ENCODE results near the gene RRP1. TPM values are rescaled to one million over a fixed set of nuclear protein-coding genes. Genes with fewer than 3 reads are reported as not detected.
A peak's percentile ranks its signal among the peaks of the same experiment; 100 is the strongest.

The RRP1 gene
- total RNA-seq, 1 donor from 2014 or later: 30.9 TPM

DNA sequence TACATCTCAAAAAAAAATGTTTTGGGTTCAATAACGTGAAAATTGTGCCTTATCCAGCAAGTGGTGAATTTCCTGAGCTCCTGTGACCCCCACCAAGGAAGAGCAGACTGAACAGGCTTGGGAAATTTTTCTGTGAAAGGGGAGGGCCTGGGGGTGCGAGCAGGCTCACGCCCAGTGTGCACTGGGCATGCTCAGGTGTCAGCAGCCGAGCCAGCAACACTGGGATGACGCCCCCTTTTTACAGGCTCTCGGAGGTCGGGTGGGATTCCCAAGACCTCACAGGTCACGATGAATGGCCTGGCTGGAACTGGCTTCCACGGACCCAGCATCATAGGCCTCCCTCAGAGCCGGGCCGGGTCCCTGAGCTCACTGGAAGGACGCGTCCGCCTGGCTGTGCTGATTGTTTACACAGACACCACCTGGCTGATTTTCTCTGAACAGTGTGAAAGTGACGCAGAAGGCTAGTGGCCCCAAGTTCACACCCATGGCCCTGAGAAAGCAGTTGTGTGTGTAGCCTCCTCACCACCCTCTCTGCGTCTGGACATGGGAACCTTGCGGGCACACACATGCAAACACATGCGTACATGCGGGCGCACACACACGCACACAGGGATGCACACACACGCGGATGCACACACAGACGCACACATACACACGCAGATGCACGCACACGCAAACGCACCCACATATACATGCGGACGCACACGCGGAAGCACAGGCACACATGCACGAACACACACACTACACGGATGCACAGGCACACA lies 22.5 kb upstream of the RRP1 start:
- Mint-ChIP-seq H3K36me3 (ENCODE audit: insufficient read depth) (peaks cover 3% of the 10 kb centered on the region), H3K9me3 (ENCODE audit: low read depth) (no peaks in the 10 kb centered on the region), H3K27me3 (no peaks in the 10 kb centered on the region), H3K4me3 (ENCODE audit: low read depth) (no peak overlapping the region), H3K27ac (peak overlapping the region; percentile 69), H3K4me1 (ENCODE audit: low read depth) (peaks cover 17% of the 10 kb centered on the region)
- TF ChIP-seq, protein P1, sequence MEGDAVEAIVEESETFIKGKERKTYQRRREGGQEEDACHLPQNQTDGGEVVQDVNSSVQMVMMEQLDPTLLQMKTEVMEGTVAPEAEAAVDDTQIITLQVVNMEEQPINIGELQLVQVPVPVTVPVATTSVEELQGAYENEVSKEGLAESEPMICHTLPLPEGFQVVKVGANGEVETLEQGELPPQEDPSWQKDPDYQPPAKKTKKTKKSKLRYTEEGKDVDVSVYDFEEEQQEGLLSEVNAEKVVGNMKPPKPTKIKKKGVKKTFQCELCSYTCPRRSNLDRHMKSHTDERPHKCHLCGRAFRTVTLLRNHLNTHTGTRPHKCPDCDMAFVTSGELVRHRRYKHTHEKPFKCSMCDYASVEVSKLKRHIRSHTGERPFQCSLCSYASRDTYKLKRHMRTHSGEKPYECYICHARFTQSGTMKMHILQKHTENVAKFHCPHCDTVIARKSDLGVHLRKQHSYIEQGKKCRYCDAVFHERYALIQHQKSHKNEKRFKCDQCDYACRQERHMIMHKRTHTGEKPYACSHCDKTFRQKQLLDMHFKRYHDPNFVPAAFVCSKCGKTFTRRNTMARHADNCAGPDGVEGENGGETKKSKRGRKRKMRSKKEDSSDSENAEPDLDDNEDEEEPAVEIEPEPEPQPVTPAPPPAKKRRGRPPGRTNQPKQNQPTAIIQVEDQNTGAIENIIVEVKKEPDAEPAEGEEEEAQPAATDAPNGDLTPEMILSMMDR (IDR thresholded peaks at IDR 0.05; ENCODE audit: unreplicated experiment): no peak
- DNase-seq (ENCODE audit: low spot score, unreplicated experiment): no peak

DNA sequence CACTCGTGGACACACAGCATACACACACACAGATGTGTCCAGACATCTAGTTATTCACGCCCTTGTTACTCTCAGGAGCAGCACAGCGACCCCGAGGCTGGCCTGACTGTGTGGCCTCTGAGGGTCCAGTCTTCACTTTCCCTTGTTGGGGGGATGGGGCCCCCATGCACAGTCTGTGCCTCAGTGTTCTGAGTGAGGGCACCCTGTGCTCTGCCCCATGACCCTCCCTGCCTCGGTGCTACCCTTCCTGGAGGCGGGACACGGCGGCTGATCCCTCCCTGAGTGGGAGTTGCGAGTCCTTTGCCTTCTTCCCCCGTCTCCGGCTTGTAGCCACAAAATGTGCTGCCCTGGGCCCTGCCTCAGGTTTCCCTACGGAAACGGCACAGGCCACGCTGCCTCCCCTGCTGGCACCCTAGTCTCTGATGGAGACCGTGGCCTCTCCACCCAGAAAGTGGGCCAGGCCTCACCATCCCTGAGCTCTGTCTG lies 21.8 kb upstream of the RRP1 start:
- peaks cover 17% of the 10 kb centered on the region for H3K4me1 Mint-ChIP-seq (ENCODE audit: low read depth)
- no peak for DNase-seq (ENCODE audit: low spot score, unreplicated experiment)
- peak overlapping the region; percentile 69 for H3K27ac Mint-ChIP-seq
- TF ChIP-seq, protein P1 (IDR thresholded peaks at IDR 0.05; ENCODE audit: unreplicated experiment): no peak
- no peaks in the 10 kb centered on the region for H3K9me3 Mint-ChIP-seq (ENCODE audit: low read depth)
- H3K4me3 Mint-ChIP-seq (ENCODE audit: low read depth): no peak overlapping the region
- no peaks in the 10 kb centered on the region for H3K27me3 Mint-ChIP-seq
- peaks cover 3% of the 10 kb centered on the region for H3K36me3 Mint-ChIP-seq (ENCODE audit: insufficient read depth)

DNA sequence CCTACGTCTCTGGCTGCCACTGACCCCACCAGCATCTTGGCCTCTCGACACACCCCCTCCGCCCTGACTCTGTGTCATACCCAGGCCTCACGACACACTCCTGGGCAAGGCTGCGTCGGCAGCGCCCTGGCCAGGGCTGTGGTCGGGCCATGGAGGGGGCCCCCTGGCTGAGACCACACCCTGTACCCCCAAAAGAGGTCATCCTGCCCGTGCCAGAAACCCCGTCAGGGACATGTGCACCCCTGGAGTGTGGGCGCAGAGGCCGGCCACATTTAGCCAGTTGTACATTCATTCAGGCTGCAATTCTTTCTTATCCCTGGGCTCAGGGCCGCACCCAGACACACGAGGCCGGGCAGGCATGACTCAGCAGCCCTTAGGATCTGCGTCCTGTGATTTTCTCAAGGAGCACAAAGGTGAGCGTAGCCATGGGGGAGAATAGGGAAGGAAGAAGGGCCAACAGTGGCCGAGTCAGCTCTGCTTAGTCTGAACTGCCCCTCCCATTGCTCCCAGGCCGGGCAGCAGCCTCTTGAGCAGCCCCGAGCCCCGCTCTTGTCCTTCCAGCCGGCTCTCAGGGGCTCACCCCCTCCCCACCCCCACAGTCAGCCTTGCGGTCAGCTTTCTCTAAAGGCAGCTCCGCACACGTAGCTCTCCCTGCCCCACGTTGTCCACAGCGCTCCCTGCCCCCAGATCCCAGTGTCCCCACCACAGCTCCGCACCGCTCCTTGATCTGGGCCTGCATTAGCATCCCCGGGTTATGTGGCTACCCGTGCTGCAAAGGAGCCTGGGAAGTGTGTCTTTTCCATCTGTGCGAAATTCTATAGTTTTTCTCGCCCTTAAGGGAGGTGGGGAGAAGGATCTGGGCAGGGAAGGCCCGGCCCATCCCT lies 21.2 kb upstream of the RRP1 start:
- TF ChIP-seq, protein P1 (IDR thresholded peaks at IDR 0.05; ENCODE audit: unreplicated experiment): no peak
- no peak for DNase-seq (ENCODE audit: low spot score, unreplicated experiment)
- H3K27ac Mint-ChIP-seq: peak overlapping the region; percentile 66
- no peak overlapping the region for H3K4me3 Mint-ChIP-seq (ENCODE audit: low read depth)
- no peaks in the 10 kb centered on the region for H3K9me3 Mint-ChIP-seq (ENCODE audit: low read depth)
- H3K36me3 Mint-ChIP-seq (ENCODE audit: insufficient read depth): peaks cover 4% of the 10 kb centered on the region
- peaks cover 17% of the 10 kb centered on the region for H3K4me1 Mint-ChIP-seq (ENCODE audit: low read depth)
- H3K27me3 Mint-ChIP-seq: no peaks in the 10 kb centered on the region

DNA sequence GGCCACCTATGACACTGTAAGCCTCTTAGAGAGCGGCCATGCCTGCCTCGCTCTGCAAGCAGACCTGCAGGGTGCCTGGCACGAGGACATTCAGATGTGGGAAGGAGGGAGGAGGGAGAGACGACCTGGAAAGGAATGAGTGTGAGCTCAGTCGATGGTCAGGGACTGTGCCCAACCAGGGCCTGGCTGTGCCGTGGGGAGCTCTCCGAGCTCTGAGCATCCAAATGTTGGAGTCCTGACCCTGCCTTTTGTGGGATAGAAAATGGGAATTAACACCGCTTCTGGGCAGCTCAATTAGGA lies 20.6 kb upstream of the RRP1 start:
- H3K9me3 Mint-ChIP-seq (ENCODE audit: low read depth): no peaks in the 10 kb centered on the region
- peaks cover 4% of the 10 kb centered on the region for H3K36me3 Mint-ChIP-seq (ENCODE audit: insufficient read depth)
- no peak overlapping the region for H3K4me3 Mint-ChIP-seq (ENCODE audit: low read depth)
- no peaks in the 10 kb centered on the region for H3K27me3 Mint-ChIP-seq
- TF ChIP-seq, protein P1 (IDR thresholded peaks at IDR 0.05; ENCODE audit: unreplicated experiment): no peak
- peaks cover 17% of the 10 kb centered on the region for H3K4me1 Mint-ChIP-seq (ENCODE audit: low read depth)
- no peak for DNase-seq (ENCODE audit: low spot score, unreplicated experiment)
- peak overlapping the region; percentile 66 for H3K27ac Mint-ChIP-seq

DNA sequence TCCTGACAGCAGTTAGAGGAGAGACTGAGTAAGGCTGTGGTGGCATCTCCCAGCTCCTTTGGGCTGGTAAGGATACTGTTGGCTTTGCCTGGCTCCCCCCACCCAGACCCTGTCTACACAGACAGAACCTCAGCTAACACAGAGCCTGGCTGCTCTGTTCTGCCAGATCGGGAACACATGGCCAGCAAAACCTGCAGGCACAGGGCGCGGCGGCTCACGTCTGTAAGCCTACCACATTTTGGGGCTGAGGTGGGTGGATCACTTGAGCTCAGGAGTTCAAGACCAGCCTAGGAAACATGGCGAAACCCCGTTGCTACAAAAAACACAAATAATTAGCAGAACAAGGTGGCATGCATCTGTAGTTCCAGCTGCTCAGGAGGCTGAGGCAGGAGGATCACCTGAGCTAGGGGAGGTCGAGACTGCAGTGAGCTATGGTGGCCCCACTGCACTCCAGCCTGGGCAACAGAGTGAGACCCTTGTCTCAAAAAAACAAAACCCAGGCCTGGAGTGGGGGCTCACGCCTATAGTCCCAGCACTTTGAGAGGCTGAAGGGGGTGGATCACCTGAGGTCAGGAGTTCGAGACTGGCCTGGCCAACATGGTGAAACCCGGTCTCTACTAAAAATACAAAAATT lies 19.9 kb upstream of the RRP1 start:
- Mint-ChIP-seq H3K27ac (peak overlapping the region; percentile 65), H3K27me3 (no peaks in the 10 kb centered on the region), H3K4me3 (ENCODE audit: low read depth) (no peak overlapping the region), H3K4me1 (ENCODE audit: low read depth) (peaks cover 18% of the 10 kb centered on the region), H3K9me3 (ENCODE audit: low read depth) (no peaks in the 10 kb centered on the region), H3K36me3 (ENCODE audit: insufficient read depth) (peaks cover 8% of the 10 kb centered on the region)
- no peak for DNase-seq (ENCODE audit: low spot score, unreplicated experiment)
- TF ChIP-seq, protein P1 (IDR thresholded peaks at IDR 0.05; ENCODE audit: unreplicated experiment): no peak
